GM23338 (cell line): ENCODE measurements around the gene C16orf87. TPM values are rescaled to one million over a fixed set of nuclear protein-coding genes. Genes with fewer than 3 reads are reported as not detected.

Experiments used
- ATAC-seq: fragments of 200-7000 bp; cut with Tn5 transposase; 3 replicates; pipeline ENCODE4 v1.9.1; 2020
- DNase-seq: peaks from one replicate; pipeline ENCODE4 v3.0.0-alpha.2; 2015; ENCODE audit warnings: low spot score
- H2AFZ ChIP-seq: fragments of 200-600 bp; sonication (generic); 2 replicates; pipeline ENCODE4 v1.8.0; 2016; ENCODE audit warnings: antibody characterized with exemption, mild to moderate bottlenecking, moderate library complexity
- H3F3A ChIP-seq: fragments of 200-600 bp; sonication (generic); replicated peaks from 2 replicates; pipeline ENCODE4 v1.8.0; 2017; ENCODE audit warnings: antibody characterized with exemption, mixed run types, low read depth
- H3K27ac ChIP-seq: fragments of 200-600 bp; sonication (generic); 2 replicates; pipeline ENCODE4 v1.6.1; 2016; ENCODE audit warnings: low read depth
- H3K27me3 ChIP-seq: fragments of 200-600 bp; sonication (generic); 2 replicates; pipeline ENCODE4 v1.8.0; 2016; ENCODE audit warnings: mild to moderate bottlenecking, mixed run types, moderate library complexity; ENCODE audit not compliant: insufficient read depth
- H3K36me3 ChIP-seq: fragments of 200-600 bp; sonication (generic); 2 replicates; pipeline ENCODE4 v1.8.0; 2016; ENCODE audit warnings: mild to moderate bottlenecking; ENCODE audit not compliant: insufficient read depth
- H3K4me1 ChIP-seq: fragments of 200-600 bp; sonication (generic); 2 replicates; pipeline ENCODE4 v1.8.0; 2016; ENCODE audit warnings: mild to moderate bottlenecking, moderate library complexity; ENCODE audit not compliant: insufficient read depth
- H3K4me2 ChIP-seq: fragments of 200-600 bp; sonication (generic); 2 replicates; pipeline ENCODE4 v1.7.1; 2017; ENCODE audit warnings: mixed run types
- H3K4me3 ChIP-seq: fragments of 200-600 bp; sonication (generic); 2 replicates; pipeline ENCODE4 v1.6.1; 2016; ENCODE audit warnings: mixed run types
- H3K79me2 ChIP-seq: fragments of 200-600 bp; sonication (generic); replicated peaks from 2 replicates; pipeline ENCODE4 v1.8.0; 2017; ENCODE audit warnings: mild to moderate bottlenecking; ENCODE audit not compliant: insufficient read depth
- H3K9me2 ChIP-seq: fragments of 200-600 bp; sonication (generic); 2 replicates; pipeline ENCODE4 v1.8.0; 2017; ENCODE audit not compliant: insufficient read depth
- H4K20me1 ChIP-seq: fragments of 200-600 bp; sonication (generic); replicated peaks from 2 replicates; pipeline ENCODE4 v1.8.0; 2017; ENCODE audit warnings: mild to moderate bottlenecking; ENCODE audit not compliant: insufficient read depth
- H3K27ac Mint-ChIP-seq: 2 replicates; pipeline ENCODE4 v1.8.0; 2020; ENCODE audit warnings: inconsistent platforms, mild to moderate bottlenecking, moderate library complexity, mixed read lengths
- H3K27me3 Mint-ChIP-seq: 3 replicates; pipeline ENCODE4 v1.8.0; 2022; ENCODE audit warnings: low read depth, mild to moderate bottlenecking, moderate library complexity, mixed read lengths, inconsistent platforms; ENCODE audit not compliant: insufficient read depth, poor library complexity
- H3K36me3 Mint-ChIP-seq: 3 replicates; pipeline ENCODE4 v1.8.0; 2021; ENCODE audit warnings: low read depth, mild to moderate bottlenecking, inconsistent platforms, moderate library complexity, mixed read lengths
- H3K4me1 Mint-ChIP-seq: 3 replicates; pipeline ENCODE4 v1.8.0; 2020; ENCODE audit warnings: mild to moderate bottlenecking, inconsistent platforms, mixed read lengths
- H3K4me3 Mint-ChIP-seq: 3 replicates; pipeline ENCODE4 v1.8.0; 2021; ENCODE audit warnings: moderate library complexity, mild to moderate bottlenecking, inconsistent platforms, mixed read lengths
- H3K9me3 Mint-ChIP-seq: 3 replicates; pipeline ENCODE4 v1.8.0; 2020; ENCODE audit warnings: moderate library complexity, mild to moderate bottlenecking, inconsistent platforms, mixed read lengths
- CREB1 ChIP-seq: fragments of 250-450 bp; sonication (Bioruptor Pico); IDR thresholded peaks from 2 replicates; pipeline ENCODE4 v1.5.0; 2020; ENCODE audit warnings: low read depth, mild to moderate bottlenecking, moderate library complexity
- CTCF ChIP-seq, 2 experiments: fragments of 200-600 bp in 1 of 2; sonication (generic) in 1 of 2; conservative IDR thresholded peaks; 2 replicates each; pipeline versions ENCODE4 v1.5.1 to v1.6.1; 2016 to 2017; ENCODE audit warnings: antibody characterized with exemption in 2 of 2, low read depth in 2 of 2, mild to moderate bottlenecking in 2 of 2, moderate library complexity in 1 of 2
- EZH2phosphoT487 ChIP-seq: fragments of 200-600 bp; sonication (generic); IDR thresholded peaks from one replicate; pipeline ENCODE4 v1.8.1; 2018; ENCODE audit warnings: antibody characterized with exemption; ENCODE audit not compliant: unreplicated experiment
- JUNB ChIP-seq: IDR thresholded peaks from one replicate; pipeline ENCODE4 v1.6.1; 2016; ENCODE audit warnings: antibody characterized with exemption; ENCODE audit not compliant: unreplicated experiment
- NANOG ChIP-seq: IDR thresholded peaks from 2 replicates; pipeline ENCODE4 v1.6.1; 2016; ENCODE audit warnings: antibody characterized with exemption, borderline replicate concordance
- POLR2AphosphoS5 ChIP-seq: IDR thresholded peaks from 2 replicates; pipeline ENCODE4 v1.6.1; 2016; ENCODE audit warnings: antibody characterized with exemption, low read depth
- STAT1 ChIP-seq: IDR thresholded peaks from one replicate; pipeline ENCODE4 v1.6.1; 2016; ENCODE audit warnings: antibody characterized with exemption; ENCODE audit not compliant: unreplicated experiment
- polyA plus RNA-seq: library from polyadenylated mRNA; unstranded; fragments of >200 nt; fragmentation: Nextera tagmentation; extraction: Ambion mirVana; gene quantifications from 2 replicates; pipeline ENCODE4 v1.2.1, GENCODE V29; 2016
- total RNA-seq: library from RNA; depleted of rRNA; stranded (reverse); fragments of >200 nt; shearing (Covaris generic); gene quantifications from 2 replicates; pipeline ENCODE4 v1.2.3, GENCODE V29; 2014

C16orf87 gene
- total and polyA plus RNA-seq, 2 experiments from 2014 or later = 23.4 to 46.0 TPM

GRCh38 chr16:46803373-46803772 is 27.6 kb downstream of the C16orf87 start:
- H3F3A ChIP-seq = no peaks in the 10 kb centered on the region
- TF ChIP-seq JUNB (no peak), CREB1 (CRISPR knock-in tag) (no peak), STAT1 (no peak)
- H4K20me1 ChIP-seq = no peaks in the 10 kb centered on the region
- H3K4me3 ChIP-seq = no peak overlapping the region
- no peaks in the 10 kb centered on the region for H3K27me3 Mint-ChIP-seq
- H3K27me3 ChIP-seq = no peaks in the 10 kb centered on the region
- no peak overlapping the region for H2AFZ ChIP-seq
- H3K4me1 Mint-ChIP-seq = peaks cover 5% of the 10 kb centered on the region; the same call in 2 of the 3 replicates
- DNase-seq (no peak), ATAC-seq (no peak)
- peaks cover 18% of the 10 kb centered on the region; the same call in 1 of the 2 replicates for H3K79me2 ChIP-seq
- no peaks in the 10 kb centered on the region for H3K9me2 ChIP-seq
- no peak overlapping the region for H3K4me2 ChIP-seq
- no peak overlapping the region for H3K4me3 Mint-ChIP-seq
- peak overlapping the region; percentile 87 for H3K27ac Mint-ChIP-seq
- H3K27ac ChIP-seq = peak overlapping the region; percentile 40
- H3K36me3 ChIP-seq = no peaks in the 10 kb centered on the region
- H3K4me1 ChIP-seq = no peaks in the 10 kb centered on the region
- peaks cover 6% of the 10 kb centered on the region; the same call in 2 of the 3 replicates for H3K36me3 Mint-ChIP-seq
- no peaks in the 10 kb centered on the region for H3K9me3 Mint-ChIP-seq

GRCh38 chr16:46801428-46802049 is 29.4 kb downstream of the C16orf87 start:
- Histone ChIP-seq H3K4me2 (no peak overlapping the region), H3F3A (no peaks in the 10 kb centered on the region), H3K36me3 (no peaks in the 10 kb centered on the region), H3K27ac (no peak overlapping the region), H3K4me1 (no peaks in the 10 kb centered on the region), H3K27me3 (no peaks in the 10 kb centered on the region), H4K20me1 (no peaks in the 10 kb centered on the region), H3K79me2 (peaks cover under 1% of the 10 kb centered on the region; the same call in 1 of the 2 replicates), H3K4me3 (no peak overlapping the region), H2AFZ (no peak overlapping the region), H3K9me2 (no peaks in the 10 kb centered on the region)
- no peaks in the 10 kb centered on the region for H3K27me3 Mint-ChIP-seq
- TF ChIP-seq CTCF (conservative IDR thresholded peaks at IDR 0.05; ENCODE audit: low read depth in 2 of 2) = peak in 1 of 2 experiments; percentile 65; a peak in 3 of 4 replicates
- TF ChIP-seq NANOG = no peak
- DNase-seq (peak; percentile 85), ATAC-seq (no peak; the same call in 2 of the 3 replicates)
- H3K4me1 Mint-ChIP-seq = peaks cover 3% of the 10 kb centered on the region; the same call in 2 of the 3 replicates
- H3K9me3 Mint-ChIP-seq = peaks cover 3% of the 10 kb centered on the region; the same call in 2 of the 3 replicates
- H3K27ac Mint-ChIP-seq = no peak overlapping the region
- peaks cover 11% of the 10 kb centered on the region for H3K36me3 Mint-ChIP-seq
- no peak overlapping the region for H3K4me3 Mint-ChIP-seq

GRCh38 chr16:46800494-46800893 is 30.5 kb downstream of the C16orf87 start:
- Mint-ChIP-seq H3K36me3 (peaks cover 18% of the 10 kb centered on the region), H3K4me3 (no peak overlapping the region), H3K27ac (no peak overlapping the region), H3K9me3 (peaks cover 9% of the 10 kb centered on the region), H3K27me3 (no peaks in the 10 kb centered on the region), H3K4me1 (peaks cover 3% of the 10 kb centered on the region; the same call in 2 of the 3 replicates)
- no peak overlapping the region for H3K4me3 ChIP-seq
- no peak for ATAC-seq
- no peak overlapping the region for H3K27ac ChIP-seq
- H4K20me1 ChIP-seq = no peaks in the 10 kb centered on the region
- no peaks in the 10 kb centered on the region for H3K36me3 ChIP-seq
- no peak overlapping the region for H2AFZ ChIP-seq
- H3F3A ChIP-seq = no peaks in the 10 kb centered on the region
- TF ChIP-seq EZH2phosphoT487 = no peak
- TF ChIP-seq POLR2AphosphoS5 = no peak
- no peaks in the 10 kb centered on the region; the same call in 1 of the 2 replicates for H3K79me2 ChIP-seq
- no peak overlapping the region for H3K4me2 ChIP-seq
- H3K4me1 ChIP-seq = no peaks in the 10 kb centered on the region
- no peaks in the 10 kb centered on the region for H3K27me3 ChIP-seq
- DNase-seq = no peak
- H3K9me2 ChIP-seq = no peaks in the 10 kb centered on the region; the same call in 1 of the 2 replicates
